ENCODE data around the gene SPRYD4.

The SPRYD4 gene

DNA sequence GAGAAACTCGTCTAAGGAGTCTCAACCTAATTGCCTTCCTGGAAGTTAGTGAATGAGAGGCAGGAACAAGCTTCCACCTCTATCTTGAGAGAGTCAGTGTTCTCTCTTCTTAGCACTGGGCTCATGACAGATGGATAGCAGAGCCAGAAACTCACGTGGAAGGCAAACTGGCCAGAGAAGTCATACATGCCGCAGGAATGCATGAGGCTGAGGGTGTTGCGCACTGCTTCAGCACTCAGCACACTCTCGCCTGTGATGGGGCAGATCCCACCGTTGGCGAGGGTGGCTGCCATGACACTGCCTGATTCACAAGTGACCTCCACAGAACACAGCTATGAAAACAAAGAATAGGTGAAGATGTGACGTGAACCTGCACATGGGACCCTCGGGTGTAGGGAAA is 6.0 kb downstream of the SPRYD4 start:
- H3K27me3 ChIP-seq (ENCODE audit: control insufficient read depth in 2 of 2, insufficient read depth in 2 of 2, low read length in 2 of 2), result no peaks in the 10 kb centered on the region
- no peak overlapping the region for H3K9ac ChIP-seq (ENCODE audit: low read depth in 1 of 2, low read length in 2 of 2)
- peaks cover 0 to 3% of the 10 kb centered on the region in 2 donors for H3K36me3 ChIP-seq (ENCODE audit: control insufficient read depth in 2 of 2, insufficient read depth in 2 of 2, low read length in 2 of 2)
- H3K27ac ChIP-seq (ENCODE audit: low read depth in 2 of 2, low read length in 2 of 2), result no peak overlapping the region
- no peak overlapping the region for H3K4me3 ChIP-seq (ENCODE audit: low read length in 2 of 2)
- peaks cover 2 to 7% of the 10 kb centered on the region in 2 donors for H3K4me1 ChIP-seq (ENCODE audit: control insufficient read depth in 2 of 2, insufficient read depth in 2 of 2, low read length in 2 of 2)
- H3K9me3 ChIP-seq (ENCODE audit: control insufficient read depth in 2 of 2, low read length in 2 of 2), result no peaks in the 10 kb centered on the region

DNA sequence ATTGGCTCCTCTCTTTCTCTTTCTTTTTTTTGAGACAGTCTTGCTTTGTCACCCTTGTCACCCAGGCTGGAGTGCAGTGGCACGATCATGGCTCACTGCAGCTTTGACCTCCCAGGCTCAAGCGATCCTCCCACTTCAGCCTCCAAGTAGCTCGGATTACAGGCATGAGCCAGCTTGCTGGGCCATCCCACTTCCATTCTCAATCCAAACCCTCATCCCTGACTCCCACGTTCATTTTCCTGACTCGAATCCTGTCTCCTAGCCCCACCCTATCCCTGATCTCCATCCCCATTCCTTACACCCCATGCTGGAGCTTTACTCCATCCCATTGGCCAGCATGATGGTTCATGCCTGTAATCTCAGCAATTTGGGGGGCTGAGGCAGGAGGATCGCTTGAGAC is 7.8 kb downstream of the SPRYD4 start:
- Histone ChIP-seq H3K27ac (ENCODE audit: low read depth in 2 of 2, low read length in 2 of 2) (no peak overlapping the region), H3K27me3 (ENCODE audit: control insufficient read depth in 2 of 2, insufficient read depth in 2 of 2, low read length in 2 of 2) (no peaks in the 10 kb centered on the region), H3K36me3 (ENCODE audit: control insufficient read depth in 2 of 2, insufficient read depth in 2 of 2, low read length in 2 of 2) (peaks cover 0 to 3% of the 10 kb centered on the region in 2 donors), H3K4me3 (ENCODE audit: low read length in 2 of 2) (no peak overlapping the region), H3K4me1 (ENCODE audit: control insufficient read depth in 2 of 2, insufficient read depth in 2 of 2, low read length in 2 of 2) (no peaks in the 10 kb centered on the region), H3K9me3 (ENCODE audit: control insufficient read depth in 2 of 2, low read length in 2 of 2) (no peaks in the 10 kb centered on the region), H3K9ac (ENCODE audit: low read depth in 1 of 2, low read length in 2 of 2) (no peak overlapping the region)

- H3K4me3 ChIP-seq (ENCODE audit: low read length in 2 of 2), result no peak overlapping the region
- no peaks in the 10 kb centered on the region for H3K9me3 ChIP-seq (ENCODE audit: control insufficient read depth in 2 of 2, low read length in 2 of 2)
- H3K9ac ChIP-seq (ENCODE audit: low read depth in 1 of 2, low read length in 2 of 2), result no peak overlapping the region
- H3K36me3 ChIP-seq (ENCODE audit: control insufficient read depth in 2 of 2, insufficient read depth in 2 of 2, low read length in 2 of 2), result peaks cover 0 to 2% of the 10 kb centered on the region in 2 donors
- no peak overlapping the region for H3K27ac ChIP-seq (ENCODE audit: low read depth in 2 of 2, low read length in 2 of 2)
- no peaks in the 10 kb centered on the region for H3K27me3 ChIP-seq (ENCODE audit: control insufficient read depth in 2 of 2, insufficient read depth in 2 of 2, low read length in 2 of 2)
- no peaks in the 10 kb centered on the region for H3K4me1 ChIP-seq (ENCODE audit: control insufficient read depth in 2 of 2, insufficient read depth in 2 of 2, low read length in 2 of 2)
Measured at GRCh38 chr12:56476972-56477432, 8.6 kb downstream of the SPRYD4 start.

DNA sequence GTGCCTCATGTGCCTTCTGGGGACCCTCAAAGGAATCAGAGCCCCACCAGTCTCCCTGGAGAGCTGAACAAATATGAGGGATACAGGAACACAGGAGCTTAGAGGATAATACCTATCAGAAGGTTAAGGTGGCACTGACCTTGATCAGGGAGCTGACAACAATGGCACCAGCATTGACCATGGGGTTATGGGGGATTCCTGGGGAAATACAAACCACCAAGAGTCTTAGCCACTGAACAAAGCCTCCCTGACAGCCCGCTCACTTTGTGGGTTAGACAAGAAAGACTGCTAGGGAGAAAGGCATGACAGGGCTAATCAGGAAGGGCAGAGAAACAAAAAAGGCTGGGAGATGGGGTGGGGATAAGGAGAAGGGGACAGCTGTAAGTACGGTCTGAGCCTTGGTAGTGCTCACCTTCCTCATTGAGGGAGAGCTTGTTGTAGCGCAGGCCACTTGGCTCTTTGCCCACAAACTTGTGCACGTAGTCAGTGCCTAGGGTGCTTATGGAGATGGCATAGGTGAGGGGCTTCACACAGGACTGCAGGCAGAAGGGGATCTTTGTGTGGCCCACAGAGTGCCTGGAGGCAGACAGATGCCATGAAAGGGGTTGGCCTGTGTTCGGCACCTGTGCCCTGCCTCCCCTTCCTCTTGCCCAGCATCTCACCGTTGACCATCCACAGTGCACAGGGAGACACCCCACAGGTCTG is 9.3 kb downstream of the SPRYD4 start:
- Histone ChIP-seq H3K27ac (ENCODE audit: low read depth in 2 of 2, low read length in 2 of 2) (no peak overlapping the region), H3K4me1 (ENCODE audit: control insufficient read depth in 2 of 2, insufficient read depth in 2 of 2, low read length in 2 of 2) (no peaks in the 10 kb centered on the region), H3K36me3 (ENCODE audit: control insufficient read depth in 2 of 2, insufficient read depth in 2 of 2, low read length in 2 of 2) (no peaks in the 10 kb centered on the region), H3K9ac (ENCODE audit: low read depth in 1 of 2, low read length in 2 of 2) (no peak overlapping the region), H3K27me3 (ENCODE audit: control insufficient read depth in 2 of 2, insufficient read depth in 2 of 2, low read length in 2 of 2) (no peaks in the 10 kb centered on the region), H3K9me3 (ENCODE audit: control insufficient read depth in 2 of 2, low read length in 2 of 2) (no peaks in the 10 kb centered on the region), H3K4me3 (ENCODE audit: low read length in 2 of 2) (no peak overlapping the region)

DNA sequence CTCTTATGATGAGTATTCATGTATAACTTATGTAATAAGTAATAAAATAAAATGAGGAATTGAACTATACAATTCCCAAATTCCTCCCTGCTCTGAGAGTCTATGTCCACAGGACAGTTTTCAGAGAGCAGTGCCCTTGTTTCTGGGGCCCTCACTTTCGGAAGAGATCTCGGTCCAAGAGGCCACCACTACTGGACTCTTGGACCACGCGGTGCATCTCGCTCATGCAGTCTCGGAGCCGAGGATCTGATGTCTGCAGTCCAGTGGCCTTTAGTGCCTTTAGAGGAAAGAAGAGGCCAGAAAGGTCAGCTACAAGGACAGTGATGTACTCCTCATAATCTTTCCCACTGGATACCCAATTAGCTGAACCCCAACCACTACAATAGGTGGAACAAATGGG is 11.2 kb downstream of the SPRYD4 start:
- Histone ChIP-seq H3K4me1 (ENCODE audit: control insufficient read depth in 2 of 2, insufficient read depth in 2 of 2, low read length in 2 of 2) (no peaks in the 10 kb centered on the region), H3K27me3 (ENCODE audit: control insufficient read depth in 2 of 2, insufficient read depth in 2 of 2, low read length in 2 of 2) (no peaks in the 10 kb centered on the region), H3K36me3 (ENCODE audit: control insufficient read depth in 2 of 2, insufficient read depth in 2 of 2, low read length in 2 of 2) (no peaks in the 10 kb centered on the region), H3K9me3 (ENCODE audit: control insufficient read depth in 2 of 2, low read length in 2 of 2) (no peaks in the 10 kb centered on the region), H3K9ac (ENCODE audit: low read depth in 1 of 2, low read length in 2 of 2) (no peak overlapping the region), H3K4me3 (ENCODE audit: low read length in 2 of 2) (no peak overlapping the region), H3K27ac (ENCODE audit: low read depth in 2 of 2, low read length in 2 of 2) (no peak overlapping the region)

GRCh38 chr12:56484566-56484965 is 16.2 kb downstream of the SPRYD4 start:
- peaks cover 7 to 14% of the 10 kb centered on the region in 2 donors for H3K4me1 ChIP-seq (ENCODE audit: control insufficient read depth in 2 of 2, insufficient read depth in 2 of 2, low read length in 2 of 2)
- H3K27me3 ChIP-seq (ENCODE audit: control insufficient read depth in 2 of 2, insufficient read depth in 2 of 2, low read length in 2 of 2), result peaks cover 0 to 2% of the 10 kb centered on the region in 2 donors
- H3K4me3 ChIP-seq (ENCODE audit: low read length in 2 of 2), result no peak overlapping the region
- no peaks in the 10 kb centered on the region for H3K36me3 ChIP-seq (ENCODE audit: control insufficient read depth in 2 of 2, insufficient read depth in 2 of 2, low read length in 2 of 2)
- no peak overlapping the region for H3K9ac ChIP-seq (ENCODE audit: low read depth in 1 of 2, low read length in 2 of 2)
- H3K9me3 ChIP-seq (ENCODE audit: control insufficient read depth in 2 of 2, low read length in 2 of 2), result no peaks in the 10 kb centered on the region
- no peak overlapping the region for H3K27ac ChIP-seq (ENCODE audit: low read depth in 2 of 2, low read length in 2 of 2)

DNA sequence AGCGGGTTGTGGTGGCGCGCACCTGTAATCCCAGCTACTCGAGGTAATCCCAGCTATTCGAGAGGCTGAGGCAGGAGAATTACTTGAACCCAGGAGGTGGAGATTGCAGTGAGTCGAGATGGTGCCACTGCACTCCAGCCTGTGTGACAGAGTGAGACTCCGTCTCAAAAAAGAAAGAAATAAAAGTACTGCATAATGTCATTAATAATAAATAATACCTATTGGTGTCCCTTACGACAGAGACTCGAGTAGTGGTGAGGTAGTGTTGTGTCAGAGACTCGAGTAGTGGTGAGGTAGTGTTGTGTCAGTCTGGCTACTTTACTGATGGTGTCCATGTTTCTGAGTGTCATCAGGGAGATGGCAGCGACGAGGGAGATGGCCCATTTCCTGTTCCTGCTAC is 18.3 kb downstream of the SPRYD4 start:
- Histone ChIP-seq H3K4me3 (ENCODE audit: low read length in 2 of 2) (no peak overlapping the region), H3K27ac (ENCODE audit: low read depth in 2 of 2, low read length in 2 of 2) (no peak overlapping the region)

DNA sequence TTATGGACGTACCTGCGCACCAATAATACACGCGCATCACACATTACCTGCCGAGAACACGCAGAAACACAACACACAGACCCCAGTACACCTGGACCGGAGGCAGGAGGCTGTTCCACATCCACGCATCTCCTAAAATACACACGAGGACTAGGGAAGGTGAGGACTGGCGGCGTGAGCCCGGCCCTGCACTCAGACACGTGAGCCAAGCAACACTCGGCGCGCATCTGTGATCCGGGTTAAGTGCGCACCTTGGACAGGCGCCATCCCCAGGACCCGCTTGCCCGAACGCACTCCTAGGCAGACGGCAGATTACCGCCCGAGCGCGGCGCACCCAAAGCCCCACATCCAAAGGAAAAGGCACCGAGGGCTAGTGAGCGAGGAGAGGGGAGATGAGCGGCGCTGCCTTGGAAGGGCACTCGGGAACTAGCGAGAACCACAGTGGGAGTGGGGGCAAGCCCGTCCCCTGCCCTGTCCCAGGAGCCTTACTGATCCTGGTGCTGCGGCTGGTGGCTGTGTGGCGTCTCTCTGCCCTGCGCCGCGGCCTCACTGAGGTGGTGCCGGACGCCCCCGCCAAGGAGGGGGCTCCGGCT is 19.2 kb downstream of the SPRYD4 start:
- Histone ChIP-seq H3K4me3 (ENCODE audit: low read length in 2 of 2) (peak overlapping the region; percentile 69 to 72), H3K27me3 (ENCODE audit: control insufficient read depth in 2 of 2, insufficient read depth in 2 of 2, low read length in 2 of 2) (peaks cover 0 to 2% of the 10 kb centered on the region in 2 donors), H3K9me3 (ENCODE audit: control insufficient read depth in 2 of 2, low read length in 2 of 2) (no peaks in the 10 kb centered on the region), H3K27ac (ENCODE audit: low read depth in 2 of 2, low read length in 2 of 2) (no peak overlapping the region), H3K4me1 (ENCODE audit: control insufficient read depth in 2 of 2, insufficient read depth in 2 of 2, low read length in 2 of 2) (peaks cover 7 to 14% of the 10 kb centered on the region in 2 donors), H3K36me3 (ENCODE audit: control insufficient read depth in 2 of 2, insufficient read depth in 2 of 2, low read length in 2 of 2) (no peaks in the 10 kb centered on the region), H3K9ac (ENCODE audit: low read depth in 1 of 2, low read length in 2 of 2) (peak overlapping the region; percentile 32 to 42)

More for the DNA sequence above, 18.3 kb downstream of the SPRYD4 start:
- Histone ChIP-seq H3K4me1 (ENCODE audit: control insufficient read depth in 2 of 2, insufficient read depth in 2 of 2, low read length in 2 of 2) (peaks cover 7 to 14% of the 10 kb centered on the region in 2 donors), H3K9me3 (ENCODE audit: control insufficient read depth in 2 of 2, low read length in 2 of 2) (no peaks in the 10 kb centered on the region), H3K36me3 (ENCODE audit: control insufficient read depth in 2 of 2, insufficient read depth in 2 of 2, low read length in 2 of 2) (no peaks in the 10 kb centered on the region), H3K9ac (ENCODE audit: low read depth in 1 of 2, low read length in 2 of 2) (no peak overlapping the region), H3K27me3 (ENCODE audit: control insufficient read depth in 2 of 2, insufficient read depth in 2 of 2, low read length in 2 of 2) (peaks cover 0 to 2% of the 10 kb centered on the region in 2 donors)

- Histone ChIP-seq H3K4me1 (ENCODE audit: control insufficient read depth in 2 of 2, insufficient read depth in 2 of 2, low read length in 2 of 2) (peaks cover 7 to 14% of the 10 kb centered on the region in 2 donors), H3K9me3 (ENCODE audit: control insufficient read depth in 2 of 2, low read length in 2 of 2) (no peaks in the 10 kb centered on the region), H3K36me3 (ENCODE audit: control insufficient read depth in 2 of 2, insufficient read depth in 2 of 2, low read length in 2 of 2) (no peaks in the 10 kb centered on the region), H3K27ac (ENCODE audit: low read depth in 2 of 2, low read length in 2 of 2) (no peak within 1 kb of the TSS), H3K27me3 (ENCODE audit: control insufficient read depth in 2 of 2, insufficient read depth in 2 of 2, low read length in 2 of 2) (peaks cover 0 to 2% of the 10 kb centered on the region in 2 donors), H3K4me3 (ENCODE audit: low read length in 2 of 2) (peak within 1 kb of the TSS; percentile 69 to 72), H3K9ac (ENCODE audit: low read depth in 1 of 2, low read length in 2 of 2) (peak within 1 kb of the TSS; percentile 32 to 42)
Measured at GRCh38 chr12:56488041-56488955, 19.9 kb downstream of the SPRYD4 start, which contains the start of gene GLS2. TSS of gene GLS2 (minus strand) at chr12:56488161. CDS start at chr12:56488118, 43 bp downstream.
